ENCODE measurements around the gene TMCO4.

The TMCO4 gene

GRCh38 chr1:19709260-19709793 is 90.4 kb downstream of the TMCO4 start:
- no peak for TF ChIP-seq CTCF (conservative IDR thresholded peaks at IDR 0.05; ENCODE audit: low read depth)
- ChIA-PET POLR2A (ENCODE audit: low non-redundant PET) (no interaction called here), CTCF (no interaction called here)
- no peak for DNase-seq (ENCODE audit: low spot score)
- no peak overlapping the region for H3K27ac ChIP-seq

- no peak for DNase-seq (ENCODE audit: low spot score)
- no peak overlapping the region for H3K27ac ChIP-seq
- ChIA-PET CTCF (interaction anchor here (0.6 kb wide), 2 partner anchors 47 to 653 kb away, joined by 3 to 4 read pairs; no protein-coding TSS in a partner anchor), POLR2A (ENCODE audit: low non-redundant PET) (interaction anchor here (0.7 kb wide), 1 partner anchor 29 kb away, joined by 3 read pairs; no protein-coding TSS in a partner anchor)
- TF ChIP-seq CTCF (conservative IDR thresholded peaks at IDR 0.05; ENCODE audit: low read depth): no peak
Measured at GRCh38 chr1:19708567-19709110, 91.1 kb downstream of the TMCO4 start.

- CTCF ChIA-PET: interaction anchor here (3.1 kb wide), 1 partner anchor 9 kb away, joined by 12 read pairs; no protein-coding TSS in a partner anchor
- H3K27ac ChIP-seq: no peak overlapping the region
- no peak for DNase-seq (ENCODE audit: low spot score)
- no peak for TF ChIP-seq CTCF (conservative IDR thresholded peaks at IDR 0.05; ENCODE audit: low read depth)
- POLR2A ChIA-PET (ENCODE audit: low non-redundant PET): no interaction called here
Measured at GRCh38 chr1:19706136-19706535, 93.6 kb downstream of the TMCO4 start.

GRCh38 chr1:19705464-19705863 is 94.3 kb downstream of the TMCO4 start:
- no peak for DNase-seq (ENCODE audit: low spot score)
- TF ChIP-seq CTCF (conservative IDR thresholded peaks at IDR 0.05; ENCODE audit: low read depth): no peak
- POLR2A ChIA-PET (ENCODE audit: low non-redundant PET): interaction anchor here (0.7 kb wide), 1 partner anchor 22 kb away, joined by 3 read pairs; no protein-coding TSS in a partner anchor
- CTCF ChIA-PET: interaction anchor here (0.6 to 3.1 kb wide), 5 partner anchors 10 to 497 kb away, joined by 3 to 12 read pairs (median 4); no protein-coding TSS in a partner anchor
- H3K27ac ChIP-seq: no peak overlapping the region

GRCh38 chr1:19704247-19705113 is 95.2 kb downstream of the TMCO4 start:
- peak; percentile 92 for TF ChIP-seq CTCF (conservative IDR thresholded peaks at IDR 0.05; ENCODE audit: low read depth)
- ChIA-PET POLR2A (ENCODE audit: low non-redundant PET) (interaction anchor here (0.6 kb wide), 1 partner anchor 23 kb away, joined by 11 read pairs; no protein-coding TSS in a partner anchor), CTCF (interaction anchor here (0.6 to 3.1 kb wide), 21 partner anchors 8 to 1524 kb away, joined by 3 to 15 read pairs (median 3); no protein-coding TSS in a partner anchor)
- no peak overlapping the region for H3K27ac ChIP-seq
- DNase-seq (ENCODE audit: low spot score): peak; percentile 81

GRCh38 chr1:19703280-19703679 is 96.4 kb downstream of the TMCO4 start:
- H3K27ac ChIP-seq: no peak overlapping the region
- DNase-seq (ENCODE audit: low spot score): no peak
- POLR2A ChIA-PET (ENCODE audit: low non-redundant PET): no interaction called here
- CTCF ChIA-PET: interaction anchor here (0.5 to 3.1 kb wide), 3 partner anchors 12 to 1780 kb away, joined by 3 to 12 read pairs (median 3); no protein-coding TSS in a partner anchor
- TF ChIP-seq CTCF (conservative IDR thresholded peaks at IDR 0.05; ENCODE audit: low read depth): no peak
